Lung (tissue), 12 donors: Measurements from ENCODE around the gene A3GALT2. TPM values are rescaled to one million over a fixed set of nuclear protein-coding genes. Genes with fewer than 3 reads are reported as not detected.

Source experiments
- ATAC-seq: fragments of 200-7000 bp; cut with Tn5 transposase; one replicate; pipeline ENCODE4 v1.9.1; 2020; ENCODE audit warnings: moderate number of reproducible peaks; ENCODE audit not compliant: insufficient read depth, low FRiP score
- DNase-seq, 3 donors: peaks; one replicate each; pipeline ENCODE4 v3.0.0-alpha.2; 2013 to 2017
- H3K27ac ChIP-seq, 2 donors: one replicate each; pipeline ENCODE4 v1.5.1; 2013; ENCODE audit warnings: mild to moderate bottlenecking in 2 of 2, moderate library complexity in 2 of 2, control low read depth in 1 of 2, inconsistent platforms in 1 of 2, low read depth in 1 of 2, low read length in 1 of 2
- H3K27me3 ChIP-seq, 3 donors: one replicate each; pipeline ENCODE4 v1.5.1; 2013; ENCODE audit warnings: low read length in 2 of 3; ENCODE audit not compliant: control insufficient read depth in 3 of 3, insufficient read depth in 3 of 3
- H3K36me3 ChIP-seq, 4 donors: one replicate each; pipeline ENCODE4 v1.5.1; 2013; ENCODE audit warnings: low read length in 4 of 4, mild to moderate bottlenecking in 1 of 4, moderate library complexity in 1 of 4; ENCODE audit not compliant: control insufficient read depth in 4 of 4, insufficient read depth in 4 of 4
- H3K4me1 ChIP-seq, 5 donors: one replicate each; pipeline ENCODE4 v1.5.1; 2013; ENCODE audit warnings: low read length in 5 of 5, mild to moderate bottlenecking in 2 of 5, moderate library complexity in 1 of 5; ENCODE audit not compliant: control insufficient read depth in 5 of 5, insufficient read depth in 5 of 5
- H3K4me3 ChIP-seq: one replicate; pipeline ENCODE4 v1.5.1; 2013; ENCODE audit warnings: mild to moderate bottlenecking, control low read depth, moderate library complexity
- H3K9ac ChIP-seq, 2 donors: one replicate each; pipeline ENCODE4 v1.5.1; 2013; ENCODE audit warnings: low read length in 2 of 2, control low read depth in 1 of 2; ENCODE audit not compliant: insufficient read depth in 1 of 2
- H3K9me3 ChIP-seq, 4 donors: one replicate each; pipeline ENCODE4 v1.5.1; 2013; ENCODE audit warnings: low read length in 3 of 4, mild to moderate bottlenecking in 1 of 4, moderate library complexity in 1 of 4; ENCODE audit not compliant: control insufficient read depth in 4 of 4, insufficient read depth in 3 of 4
- CTCF ChIP-seq: IDR thresholded peaks from 2 replicates; pipeline ENCODE4 v1.5.1; 2012; ENCODE audit warnings: mild to moderate bottlenecking; ENCODE audit errors: control extremely low read depth, extremely low read depth
- WGBS, 2 donors: extraction: QIAGEN DNeasy Blood & Tissue Kit; methylation state at CpG; one replicate each; pipeline ENCODE4 v1.1.7; 2013; 5-methylcytosine and 5-hydroxymethylcytosine counted together
- polyA plus RNA-seq, 2 donors: library from polyadenylated mRNA; stranded (reverse); fragments of 200-250 nt; gene quantifications; one replicate each; pipeline ENCODE4 v1.2.1, GENCODE V29; 2013
- total RNA-seq, 2 donors: library from RNA; depleted of rRNA in 1 of 2; stranded (reverse); fragments of >200 nt in 1 of 2; gene quantifications; one replicate each; pipeline ENCODE4 v1.2.1, GENCODE V29; 2014 to 2021
- donor health status: control.
- donor health status: control.
- donor health status: Bipolar disorder and iron deficiency.
- donor health status: healthy.
- donor health status: DM: yes; HTN: yes; CAD: no.

Gene A3GALT2
- total and polyA plus RNA-seq, 4 donors: 0.07 to 0.28 TPM; not detected in 2

- no peak overlapping the region for H3K27ac ChIP-seq
- peaks cover 0 to 6% (median 0%) of the 10 kb centered on the region in 5 donors for H3K4me1 ChIP-seq
- H3K4me3 ChIP-seq: no peak overlapping the region
- H3K9ac ChIP-seq: no peak overlapping the region
- no peaks in the 10 kb centered on the region for H3K9me3 ChIP-seq
- TF ChIP-seq CTCF: no peak
- ATAC-seq (no peak), DNase-seq (no peak)
- H3K27me3 ChIP-seq: peaks cover 0 to 3% (median 0%) of the 10 kb centered on the region in 3 donors
- peaks cover 0 to 3% (median 1%) of the 10 kb centered on the region in 4 donors for H3K36me3 ChIP-seq
- WGBS, 2 donors: 83 to 96% methylated on average over 2 of the region's 2 CpGs
These were observed 4.3 kb downstream of the A3GALT2 start for GRCh38 chr1:33316601-33317000.

DNA sequence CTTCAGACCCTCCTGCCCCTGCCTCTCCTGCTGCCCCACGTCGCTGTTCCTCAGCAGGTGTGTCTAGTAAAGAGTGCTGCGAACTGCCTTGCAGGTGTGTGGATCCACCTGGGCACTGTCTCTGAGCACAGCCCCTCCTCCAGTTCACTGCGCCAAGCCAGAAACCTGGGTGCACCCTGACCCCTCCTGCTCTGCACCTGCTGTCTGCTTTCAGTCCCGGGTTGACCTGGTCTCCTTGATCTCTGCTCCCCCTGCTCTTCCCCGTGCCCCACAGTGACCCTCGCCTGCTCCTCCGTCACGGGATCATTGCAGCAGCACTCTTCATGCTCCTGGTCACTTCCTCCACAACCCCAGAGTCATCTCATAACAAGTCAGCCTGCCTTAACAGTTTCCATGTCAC, 6.5 kb downstream of the A3GALT2 start:
- 92 to 93% methylated on average over 9 of the region's 9 CpGs for WGBS, 2 donors
- Histone ChIP-seq H3K4me3 (no peak overlapping the region), H3K27me3 (peaks cover 0 to 3% (median 0%) of the 10 kb centered on the region in 3 donors), H3K4me1 (peaks cover 0 to 6% (median 0%) of the 10 kb centered on the region in 5 donors), H3K36me3 (peaks cover 0 to 1% (median 0%) of the 10 kb centered on the region in 4 donors), H3K9me3 (no peaks in the 10 kb centered on the region), H3K9ac (no peak overlapping the region), H3K27ac (no peak overlapping the region)
- no peak for DNase-seq
- ATAC-seq: no peak
- no peak for TF ChIP-seq CTCF

- Histone ChIP-seq H3K27me3 (peaks cover 0 to 3% (median 0%) of the 10 kb centered on the region in 3 donors), H3K9ac (no peak overlapping the region), H3K4me1 (peaks cover 0 to 6% (median 0%) of the 10 kb centered on the region in 5 donors), H3K9me3 (no peaks in the 10 kb centered on the region), H3K36me3 (peaks cover 0 to 1% (median 0%) of the 10 kb centered on the region in 4 donors), H3K4me3 (no peak overlapping the region), H3K27ac (no peak overlapping the region)
- ATAC-seq: no peak
- DNase-seq: peak in 1 of 3 donors; percentile 17
- no peak for TF ChIP-seq CTCF
- WGBS, 2 donors: 61 to 73% methylated on average over 5 of the region's 5 CpGs
These were observed 8.5 kb downstream of the A3GALT2 start for GRCh38 chr1:33312413-33312749.
